OCI-LY3 (cell line): ENCODE results near the gene PI16.

Source experiments
- H2AFZ ChIP-seq: fragments of 200-600, 300-600 bp; shearing (Covaris generic); 2 replicates; pipeline ENCODE4 v1.6.0; 2014; ENCODE audit warnings: antibody characterized with exemption, low read depth, low read length
- H3K27ac ChIP-seq: fragments of 200-600, 300-600 bp; sonication (generic); 2 replicates; pipeline ENCODE4 v1.5.1; 2014; ENCODE audit warnings: mild to moderate bottlenecking, low read length, moderate library complexity, mixed read lengths
- H3K27me3 ChIP-seq: fragments of 200-600, 300-600 bp; sonication (generic); 2 replicates; pipeline ENCODE4 v1.6.1; 2014; ENCODE audit warnings: low read depth, low read length, mixed read lengths
- H3K36me3 ChIP-seq: fragments of 200-600, 300-600 bp; sonication (generic); replicated peaks from 2 replicates; pipeline ENCODE3; 2014; ENCODE audit warnings: low read depth, low read length, mixed read lengths
- H3K4me1 ChIP-seq: fragments of 300-600, 200-600 bp; sonication (generic); 2 replicates; pipeline ENCODE4 v1.6.1; 2014; ENCODE audit warnings: low read length, mixed read lengths
- H3K4me2 ChIP-seq: fragments of 200-600, 300-600 bp; sonication (generic); 2 replicates; pipeline ENCODE4 v1.6.1; 2014; ENCODE audit warnings: low read length, mixed read lengths
- H3K4me3 ChIP-seq: fragments of 300-600, 200-600 bp; sonication (generic); 2 replicates; pipeline ENCODE4 v1.5.1; 2014; ENCODE audit warnings: antibody characterized with exemption, mild to moderate bottlenecking, low read length, moderate library complexity
- H3K79me2 ChIP-seq: fragments of 300-600, 200-600 bp; shearing (Covaris generic); 2 replicates; pipeline ENCODE4 v1.6.1; 2014; ENCODE audit warnings: mild to moderate bottlenecking, low read length, mixed read lengths
- H3K9ac ChIP-seq: fragments of 300-600, 200-600 bp; shearing (Covaris generic); 2 replicates; pipeline ENCODE4 v1.6.0; 2014; ENCODE audit warnings: mild to moderate bottlenecking, low read length, moderate library complexity
- H3K9me3 ChIP-seq: fragments of 200-600, 300-600 bp; shearing (Covaris generic); 2 replicates; pipeline ENCODE4 v1.6.1; 2014; ENCODE audit warnings: low read length, mixed read lengths; ENCODE audit not compliant: insufficient read depth
- H4K20me1 ChIP-seq: fragments of 200-600, 300-600 bp; sonication (generic); 2 replicates; pipeline ENCODE4 v1.6.1; 2016; ENCODE audit warnings: low read length, mixed read lengths; ENCODE audit not compliant: insufficient read depth
- CTCF ChIP-seq: fragments of 200-600, 300-600 bp; sonication (generic); IDR thresholded peaks from 2 replicates; pipeline ENCODE4 v1.5.1; 2014; ENCODE audit warnings: antibody characterized with exemption, low read length, low read depth
- EZH2phosphoT487 ChIP-seq: fragments of 200-600 bp; shearing (Covaris generic); IDR thresholded peaks from 2 replicates; pipeline ENCODE4 v1.6.1; 2018; ENCODE audit warnings: antibody characterized with exemption, mixed run types, low read depth

The PI16 gene

DNA sequence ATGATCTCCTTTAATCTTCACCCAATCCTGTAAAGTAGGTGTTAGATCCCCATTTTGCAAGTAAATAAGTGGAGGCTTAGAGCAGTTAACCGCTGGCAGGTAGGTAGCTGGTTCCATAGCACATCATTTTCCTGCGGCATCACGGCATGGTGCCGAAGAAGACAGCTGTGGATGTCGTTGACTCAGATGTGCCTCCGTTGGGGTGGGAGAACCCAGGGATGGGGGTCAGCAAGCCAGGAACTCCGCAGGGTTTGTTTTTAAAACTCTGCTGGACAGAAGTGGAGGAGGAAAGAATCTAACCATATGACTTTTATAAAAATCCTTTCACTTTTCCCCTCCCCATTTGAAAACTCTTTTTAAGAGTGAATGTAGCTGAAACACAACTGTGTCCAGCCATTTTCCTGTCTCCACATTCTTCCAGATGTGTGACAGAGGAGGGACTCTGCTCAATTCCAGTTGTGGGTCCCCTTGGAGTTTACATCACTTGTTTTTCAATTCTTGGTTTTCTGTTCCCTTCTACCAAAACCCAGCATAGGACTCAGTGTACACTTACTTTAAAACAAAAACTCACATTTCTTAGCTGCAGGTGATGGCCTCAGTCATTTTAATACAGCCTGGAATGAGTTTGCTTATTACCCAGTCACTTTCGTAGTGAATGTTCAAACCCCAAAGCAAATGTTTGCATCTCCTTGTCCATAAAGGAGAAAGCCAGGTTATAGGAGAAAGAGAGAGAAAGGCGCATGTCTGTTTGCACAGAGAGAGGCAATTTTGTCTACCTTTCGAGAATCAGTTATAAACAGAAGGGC lies 27.6 kb upstream of the PI16 start:
- no peaks in the 10 kb centered on the region for H4K20me1 ChIP-seq
- H3K4me1 ChIP-seq = peaks cover 30% of the 10 kb centered on the region
- H3K79me2 ChIP-seq = no peaks in the 10 kb centered on the region
- peak overlapping the region; percentile 7 for H3K4me3 ChIP-seq
- peak overlapping the region; percentile 3; the same call in 1 of the 2 replicates for H3K9ac ChIP-seq
- H3K27ac ChIP-seq = peak overlapping the region; percentile 63
- no peaks in the 10 kb centered on the region for H3K27me3 ChIP-seq
- TF ChIP-seq EZH2phosphoT487 = no peak
- TF ChIP-seq CTCF = no peak
- no peak overlapping the region for H2AFZ ChIP-seq
- peaks cover 4% of the 10 kb centered on the region for H3K36me3 ChIP-seq
- H3K4me2 ChIP-seq = peak overlapping the region; percentile 66
- H3K9me3 ChIP-seq = no peaks in the 10 kb centered on the region

GRCh38 chr6:36927691-36928546 lies 26.6 kb upstream of the PI16 start:
- Histone ChIP-seq H3K79me2 (no peaks in the 10 kb centered on the region), H3K4me1 (peaks cover 30% of the 10 kb centered on the region), H2AFZ (no peak overlapping the region), H3K9me3 (no peaks in the 10 kb centered on the region), H3K4me3 (peak overlapping the region; percentile 7), H4K20me1 (no peaks in the 10 kb centered on the region), H3K9ac (0 out of 2 replicates have a peak overlapping the region, but pooled peaks have one; percentile 3), H3K27ac (peak overlapping the region; percentile 63), H3K36me3 (peaks cover 4% of the 10 kb centered on the region), H3K27me3 (no peaks in the 10 kb centered on the region), H3K4me2 (peak overlapping the region; percentile 66)
- no peak for TF ChIP-seq CTCF

- peaks cover 30% of the 10 kb centered on the region for H3K4me1 ChIP-seq
- H3K4me3 ChIP-seq = no peak overlapping the region
- no peaks in the 10 kb centered on the region for H4K20me1 ChIP-seq
- no peak overlapping the region for H3K27ac ChIP-seq
- peaks cover 4% of the 10 kb centered on the region for H3K36me3 ChIP-seq
- H3K27me3 ChIP-seq = no peaks in the 10 kb centered on the region
- H3K9me3 ChIP-seq = no peaks in the 10 kb centered on the region
- no peaks in the 10 kb centered on the region for H3K79me2 ChIP-seq
- no peak overlapping the region for H3K9ac ChIP-seq
- TF ChIP-seq CTCF = no peak
- TF ChIP-seq EZH2phosphoT487 = no peak
- no peak overlapping the region for H3K4me2 ChIP-seq
- H2AFZ ChIP-seq = no peak overlapping the region
Measured at GRCh38 chr6:36928547-36928918, 26.0 kb upstream of the PI16 start.

GRCh38 chr6:36929152-36929551 lies 25.4 kb upstream of the PI16 start:
- Histone ChIP-seq H3K9me3 (no peaks in the 10 kb centered on the region), H3K79me2 (no peaks in the 10 kb centered on the region), H4K20me1 (no peaks in the 10 kb centered on the region), H3K27me3 (no peaks in the 10 kb centered on the region), H2AFZ (no peak overlapping the region), H3K4me3 (no peak overlapping the region), H3K27ac (no peak overlapping the region), H3K4me2 (no peak overlapping the region), H3K4me1 (peaks cover 30% of the 10 kb centered on the region), H3K9ac (no peak overlapping the region), H3K36me3 (peaks cover 4% of the 10 kb centered on the region)
- no peak for TF ChIP-seq CTCF
- no peak for TF ChIP-seq EZH2phosphoT487
